NCI-H128 (cell line): Measurements from ENCODE around the gene UQCC5.

Source experiments
- DNase-seq: peaks from one replicate; lab custom pipeline; 2025; ENCODE audit not compliant: unreplicated experiment; lab: John Stamatoyannopoulos, UW

Gene UQCC5

DNA sequence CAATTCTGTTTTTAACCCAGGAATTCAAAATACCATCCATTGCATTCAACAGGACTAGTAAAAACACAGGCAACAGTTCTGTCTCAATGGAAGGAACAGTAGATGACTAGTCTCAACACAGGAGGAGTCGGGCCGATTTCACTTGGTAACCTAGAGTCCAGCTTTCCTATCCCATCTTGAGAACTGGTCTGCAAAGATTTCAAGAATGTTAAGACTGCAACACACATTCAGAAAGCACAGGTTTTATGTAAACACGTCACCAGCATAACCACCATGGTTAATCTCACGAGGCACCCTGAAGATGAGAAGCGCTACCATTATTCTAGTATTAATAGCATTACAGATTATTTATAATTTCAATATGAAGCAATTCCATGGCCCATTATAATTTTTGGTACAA lies 22.0 kb downstream of the UQCC5 start:
- no peak for DNase-seq

DNA sequence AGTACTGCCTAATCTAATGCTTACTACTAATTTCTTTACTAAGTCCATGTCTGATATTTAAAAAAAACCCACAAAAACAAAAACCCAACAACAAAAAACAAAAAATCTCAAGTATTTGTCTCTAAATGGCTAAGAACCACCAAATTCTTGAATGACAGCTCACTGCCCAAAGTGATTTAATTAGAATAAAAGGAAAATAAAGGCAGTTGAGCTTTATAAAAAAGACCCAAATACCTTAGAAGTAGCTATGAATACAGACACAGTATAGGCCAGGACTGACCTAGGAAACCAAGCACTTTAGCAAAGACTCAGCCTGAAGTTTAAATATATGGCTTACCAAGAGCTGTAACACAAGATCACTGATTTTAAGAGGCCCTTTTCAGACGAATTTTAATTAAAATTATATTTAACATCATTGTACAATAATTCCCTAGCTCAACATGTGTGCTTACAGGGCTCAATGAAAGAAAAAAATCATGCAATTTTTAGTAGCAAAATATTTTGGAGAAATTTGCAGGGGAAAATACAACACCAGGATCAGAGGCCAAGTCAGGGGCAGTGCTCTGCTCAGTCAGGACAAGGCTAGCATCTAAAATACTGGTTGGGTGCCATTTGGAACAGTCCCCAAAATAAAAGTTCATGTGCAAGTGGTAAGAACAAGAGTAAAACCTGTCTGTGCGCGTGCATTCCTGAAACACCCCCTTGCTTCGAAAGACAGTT lies 24.8 kb downstream of the UQCC5 start:
- DNase-seq, result no peak

DNA sequence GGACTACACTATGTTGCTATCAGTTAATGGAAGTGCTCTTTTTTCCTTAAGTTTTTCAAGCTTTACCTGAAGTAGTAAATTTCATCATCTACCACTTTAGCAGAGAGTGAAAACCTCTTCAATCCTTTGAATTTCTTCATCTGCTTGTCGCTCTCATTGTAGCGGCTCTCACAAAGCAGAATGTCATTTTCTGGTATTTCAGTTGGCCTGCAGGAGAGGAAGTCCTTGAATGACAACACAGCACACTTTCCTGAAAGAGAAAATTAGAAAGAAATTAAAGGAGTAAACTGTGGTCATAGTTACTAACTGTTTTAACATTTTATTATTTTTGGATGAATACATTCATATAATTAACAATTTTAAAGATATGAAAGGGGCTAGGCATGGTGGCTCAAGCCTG lies 27.6 kb downstream of the UQCC5 start:
- no peak for DNase-seq

DNA sequence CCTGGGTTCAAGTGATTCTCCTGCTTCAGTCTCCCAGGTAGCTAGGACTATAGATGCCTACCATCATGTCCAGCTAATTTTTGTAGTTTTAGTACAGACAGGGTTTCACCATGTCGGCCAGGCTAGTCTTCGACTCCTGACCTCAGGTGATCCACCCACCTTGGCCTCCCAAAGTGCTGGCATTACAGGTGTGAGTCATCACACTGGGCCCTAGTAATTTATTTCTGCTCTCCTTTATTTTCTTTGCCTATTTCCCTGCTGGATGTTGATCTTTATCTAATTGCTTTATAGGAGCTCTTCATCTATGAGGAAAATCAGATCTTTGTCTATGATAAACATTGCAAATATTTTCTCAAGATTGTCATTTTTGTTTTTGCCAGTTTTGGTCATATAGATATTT lies 31.7 kb downstream of the UQCC5 start:
- DNase-seq, result no peak

DNA sequence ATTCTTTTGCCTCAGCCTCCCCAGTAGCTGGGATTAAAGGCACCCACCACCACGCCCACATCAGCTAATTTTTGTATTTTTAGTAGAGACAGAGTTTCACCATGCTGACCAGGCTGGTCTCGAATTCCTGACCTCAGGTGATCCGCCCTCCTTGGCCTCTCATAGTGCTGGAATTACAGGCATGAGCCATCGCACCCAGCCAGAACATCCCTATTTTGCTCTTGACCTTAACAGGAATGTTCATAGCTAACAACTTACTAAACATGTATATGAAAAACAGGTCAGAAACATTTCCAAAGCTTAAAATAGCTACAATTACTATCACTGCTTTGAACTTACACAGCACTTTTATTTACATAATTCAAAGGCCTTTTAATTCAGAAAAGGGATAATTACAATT lies 33.7 kb downstream of the UQCC5 start:
- no peak for DNase-seq

DNA sequence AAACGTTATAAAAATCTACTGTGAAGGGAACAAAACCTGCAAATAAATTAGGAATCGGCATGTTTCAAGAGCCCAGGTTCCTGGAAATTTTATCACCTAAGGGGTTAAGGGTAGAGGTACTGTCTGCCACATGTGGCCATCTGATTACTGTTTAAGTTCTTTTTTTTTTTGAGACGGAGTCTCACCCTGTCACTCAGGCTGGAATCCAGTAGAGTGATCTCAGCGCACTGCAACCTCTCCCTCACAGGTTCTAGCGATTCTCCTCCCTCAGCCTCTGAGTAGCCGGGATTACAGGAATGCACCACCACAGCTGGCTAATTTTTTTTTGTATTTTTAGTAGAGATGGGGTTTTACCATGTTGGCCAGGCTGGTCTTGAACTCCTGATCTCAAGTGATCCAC lies 35.8 kb downstream of the UQCC5 start:
- DNase-seq, result no peak

DNA sequence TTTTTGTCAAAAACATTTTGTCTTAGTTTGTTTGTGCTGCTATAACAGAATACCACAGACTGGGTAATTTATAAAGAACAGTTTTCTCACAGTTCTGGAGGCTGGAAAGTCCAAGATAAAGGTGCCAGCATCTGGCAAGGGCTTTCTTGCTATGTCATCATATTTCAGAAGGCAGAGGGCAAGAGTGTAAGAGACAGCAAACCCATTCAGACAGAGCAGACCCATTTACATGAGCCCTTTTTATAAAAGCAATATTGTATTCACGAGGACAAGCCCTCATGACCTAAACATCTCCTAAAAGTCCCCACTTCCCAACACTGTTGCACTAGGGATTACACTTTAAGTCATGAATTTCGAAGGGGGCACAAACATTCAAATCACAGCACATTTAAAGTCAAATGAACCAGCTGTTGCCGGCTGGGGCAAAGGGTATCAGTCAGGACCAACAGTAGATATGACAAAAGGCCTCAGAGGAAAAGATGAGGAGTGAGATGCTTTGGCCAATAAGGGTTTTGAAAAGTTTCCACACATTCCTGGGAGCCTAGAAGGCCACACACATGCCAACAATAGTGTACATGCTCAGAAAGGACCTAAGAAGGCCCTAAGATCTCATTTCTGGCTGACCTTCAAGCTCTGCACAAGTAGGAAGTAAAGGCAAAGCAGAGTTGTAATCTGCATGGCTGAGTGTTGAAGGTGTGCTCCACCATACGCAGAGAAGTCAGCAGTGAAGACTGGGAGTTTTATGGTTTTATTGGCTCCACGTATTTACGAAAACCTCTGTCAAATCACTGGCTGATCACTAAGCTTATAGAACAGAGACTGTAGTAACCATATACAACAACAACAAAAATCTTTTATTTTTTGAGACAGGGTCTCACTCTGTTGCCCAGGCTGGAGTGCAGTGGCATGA lies 37.9 kb downstream of the UQCC5 start:
- no peak for DNase-seq
